Measurements from ENCODE around the gene PEAK1. TPM values are rescaled to one million over a fixed set of nuclear protein-coding genes. Genes with fewer than 3 reads are reported as not detected.

PEAK1 gene
- total RNA-seq, 2 experiments from 2014 or later: 9.2 to 11.0 TPM

DNA sequence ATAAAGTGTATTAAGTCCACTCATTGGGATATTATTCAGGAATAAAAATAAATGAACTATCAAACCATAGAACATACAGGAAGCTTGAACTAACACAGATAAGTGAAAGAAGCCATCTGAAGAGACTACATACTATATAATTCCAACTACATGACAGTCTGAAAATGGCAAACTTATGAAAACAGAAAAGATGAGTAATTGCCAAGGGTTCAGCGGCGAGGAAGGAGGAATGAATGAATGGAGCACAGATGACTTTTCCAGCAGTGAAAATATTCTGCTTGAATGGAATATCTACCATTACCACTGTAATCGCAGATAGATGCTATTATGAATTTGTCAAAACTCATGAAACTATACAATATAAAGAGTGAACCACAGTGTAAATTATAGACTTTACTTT lies 79.7 kb downstream of the PEAK1 start:
- Mint-ChIP-seq H3K27ac (no peak overlapping the region), H3K27me3 (no peaks in the 10 kb centered on the region), H3K4me1 (ENCODE audit: low read depth) (no peaks in the 10 kb centered on the region), H3K4me3 (no peak overlapping the region), H3K36me3 (ENCODE audit: low read depth) (peaks cover 19% of the 10 kb centered on the region), H3K9me3 (peaks cover 5% of the 10 kb centered on the region)
- Histone ChIP-seq H3K27me3 (ENCODE audit: control insufficient read depth in 1 of 2, insufficient read depth in 2 of 2, low read length in 2 of 2) (no peaks in the 10 kb centered on the region), H3K36me3 (ENCODE audit: insufficient read depth, low read length) (no peaks in the 10 kb centered on the region), H3K4me1 (ENCODE audit: insufficient read depth, low read length) (no peaks in the 10 kb centered on the region), H3K27ac (ENCODE audit: low read depth in 1 of 2, low read length in 2 of 2) (no peak overlapping the region), H3K4me3 (ENCODE audit: low read length) (no peak overlapping the region), H3K9me3 (ENCODE audit: control insufficient read depth in 1 of 2, insufficient read depth in 1 of 2, low read length in 2 of 2) (peaks cover 0 to 5% of the 10 kb centered on the region in 2 experiments)
- intact Hi-C loops (cut with DNase I, micrococcal nuclease): no loop called here
- DNase-seq (no peak), ATAC-seq (ENCODE audit: poor library complexity) (no peak)
- POLR2A ChIA-PET: no interaction called here
- CTCF ChIA-PET: no interaction called here
- TF ChIP-seq, protein P1, sequence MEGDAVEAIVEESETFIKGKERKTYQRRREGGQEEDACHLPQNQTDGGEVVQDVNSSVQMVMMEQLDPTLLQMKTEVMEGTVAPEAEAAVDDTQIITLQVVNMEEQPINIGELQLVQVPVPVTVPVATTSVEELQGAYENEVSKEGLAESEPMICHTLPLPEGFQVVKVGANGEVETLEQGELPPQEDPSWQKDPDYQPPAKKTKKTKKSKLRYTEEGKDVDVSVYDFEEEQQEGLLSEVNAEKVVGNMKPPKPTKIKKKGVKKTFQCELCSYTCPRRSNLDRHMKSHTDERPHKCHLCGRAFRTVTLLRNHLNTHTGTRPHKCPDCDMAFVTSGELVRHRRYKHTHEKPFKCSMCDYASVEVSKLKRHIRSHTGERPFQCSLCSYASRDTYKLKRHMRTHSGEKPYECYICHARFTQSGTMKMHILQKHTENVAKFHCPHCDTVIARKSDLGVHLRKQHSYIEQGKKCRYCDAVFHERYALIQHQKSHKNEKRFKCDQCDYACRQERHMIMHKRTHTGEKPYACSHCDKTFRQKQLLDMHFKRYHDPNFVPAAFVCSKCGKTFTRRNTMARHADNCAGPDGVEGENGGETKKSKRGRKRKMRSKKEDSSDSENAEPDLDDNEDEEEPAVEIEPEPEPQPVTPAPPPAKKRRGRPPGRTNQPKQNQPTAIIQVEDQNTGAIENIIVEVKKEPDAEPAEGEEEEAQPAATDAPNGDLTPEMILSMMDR (IDR thresholded peaks at IDR 0.05): no peak

DNA sequence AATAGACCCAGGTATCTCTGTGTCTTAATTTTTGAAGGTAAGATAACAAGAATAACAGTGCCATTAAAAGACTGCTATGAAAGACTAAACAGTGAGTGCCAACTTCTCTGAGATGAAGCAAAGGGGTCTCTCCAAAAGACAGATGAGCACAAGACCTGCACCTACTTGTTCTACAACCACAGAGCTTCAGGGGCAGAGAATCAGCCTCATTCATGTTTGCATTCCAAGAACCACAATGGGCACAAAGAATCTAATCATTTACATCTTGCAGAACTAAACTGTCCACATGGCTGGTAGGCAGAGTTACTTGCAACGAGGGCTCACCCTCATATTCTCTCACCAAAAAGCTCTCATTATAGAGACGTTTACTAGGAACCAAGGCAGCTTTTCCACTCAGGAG lies 83.9 kb downstream of the PEAK1 start:
- Histone ChIP-seq H3K9me3 (ENCODE audit: control insufficient read depth in 1 of 2, insufficient read depth in 1 of 2, low read length in 2 of 2) (peaks cover 0 to under 1% of the 10 kb centered on the region in 2 experiments), H3K27me3 (ENCODE audit: control insufficient read depth in 1 of 2, insufficient read depth in 2 of 2, low read length in 2 of 2) (no peaks in the 10 kb centered on the region), H3K4me3 (ENCODE audit: low read length) (no peak overlapping the region), H3K27ac (ENCODE audit: low read depth in 1 of 2, low read length in 2 of 2) (no peak overlapping the region), H3K36me3 (ENCODE audit: insufficient read depth, low read length) (no peaks in the 10 kb centered on the region), H3K4me1 (ENCODE audit: insufficient read depth, low read length) (no peaks in the 10 kb centered on the region)
- no peak for ATAC-seq (ENCODE audit: poor library complexity)
- H3K9me3 Mint-ChIP-seq: no peaks in the 10 kb centered on the region
- ChIA-PET POLR2A (no interaction called here), CTCF (interaction anchor here (0.6 kb wide), 1 partner anchor 425 kb away, joined by 4 read pairs; no protein-coding TSS in a partner anchor)
- no peaks in the 10 kb centered on the region for H3K27me3 Mint-ChIP-seq
- no peaks in the 10 kb centered on the region for H3K4me1 Mint-ChIP-seq (ENCODE audit: low read depth)
- no peak for DNase-seq
- intact Hi-C loops (cut with DNase I, micrococcal nuclease): no loop called here
- no peak overlapping the region for H3K4me3 Mint-ChIP-seq
- H3K27ac Mint-ChIP-seq: no peak overlapping the region
- H3K36me3 Mint-ChIP-seq (ENCODE audit: low read depth): peaks cover 8% of the 10 kb centered on the region
- TF ChIP-seq, protein P1 (IDR thresholded peaks at IDR 0.05): no peak

DNA sequence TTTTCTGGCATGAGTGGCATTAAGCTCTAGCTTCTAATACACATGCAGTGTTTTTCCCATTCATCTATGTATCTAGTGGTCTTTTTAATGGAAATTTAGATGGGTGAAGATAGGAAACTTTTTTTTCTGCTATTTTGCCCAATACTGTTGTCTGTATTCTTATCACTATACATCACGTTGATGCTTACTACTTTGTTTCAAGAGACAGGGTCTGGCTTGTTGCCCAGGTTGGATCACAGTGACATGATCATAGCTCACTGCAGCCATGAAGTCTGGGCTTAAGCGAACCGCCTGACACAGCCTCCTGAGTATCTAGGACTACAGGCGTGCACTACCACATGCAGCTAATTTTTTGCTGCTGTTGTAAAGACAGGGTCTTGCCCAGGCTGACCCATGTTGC lies 84.6 kb downstream of the PEAK1 start:
- Mint-ChIP-seq H3K36me3 (ENCODE audit: low read depth) (peaks cover 4% of the 10 kb centered on the region), H3K9me3 (no peaks in the 10 kb centered on the region), H3K27ac (no peak overlapping the region), H3K27me3 (no peaks in the 10 kb centered on the region), H3K4me1 (ENCODE audit: low read depth) (no peaks in the 10 kb centered on the region), H3K4me3 (no peak overlapping the region)
- Histone ChIP-seq H3K36me3 (ENCODE audit: insufficient read depth, low read length) (no peaks in the 10 kb centered on the region), H3K27me3 (ENCODE audit: control insufficient read depth in 1 of 2, insufficient read depth in 2 of 2, low read length in 2 of 2) (no peaks in the 10 kb centered on the region), H3K4me3 (ENCODE audit: low read length) (no peak overlapping the region), H3K27ac (ENCODE audit: low read depth in 1 of 2, low read length in 2 of 2) (no peak overlapping the region), H3K9me3 (ENCODE audit: control insufficient read depth in 1 of 2, insufficient read depth in 1 of 2, low read length in 2 of 2) (no peaks in the 10 kb centered on the region), H3K4me1 (ENCODE audit: insufficient read depth, low read length) (no peaks in the 10 kb centered on the region)
- ATAC-seq (ENCODE audit: poor library complexity) (no peak), DNase-seq (no peak)
- ChIA-PET CTCF (no interaction called here), POLR2A (interaction anchor here (0.7 kb wide), 1 partner anchor 31 kb away, joined by 3 read pairs; no protein-coding TSS in a partner anchor)
- TF ChIP-seq, protein P1 (IDR thresholded peaks at IDR 0.05): no peak
- intact Hi-C loops (cut with DNase I, micrococcal nuclease): no loop called here

Data from CD4-positive, alpha-beta T cell (primary cell).